Cortex of kidney (tissue), 1 donor: ENCODE data around the gene IMPDH1.

Experiments
- DNase-seq: peaks from one replicate; lab custom pipeline; 2025; lab: John Stamatoyannopoulos, UW

IMPDH1 gene

DNA sequence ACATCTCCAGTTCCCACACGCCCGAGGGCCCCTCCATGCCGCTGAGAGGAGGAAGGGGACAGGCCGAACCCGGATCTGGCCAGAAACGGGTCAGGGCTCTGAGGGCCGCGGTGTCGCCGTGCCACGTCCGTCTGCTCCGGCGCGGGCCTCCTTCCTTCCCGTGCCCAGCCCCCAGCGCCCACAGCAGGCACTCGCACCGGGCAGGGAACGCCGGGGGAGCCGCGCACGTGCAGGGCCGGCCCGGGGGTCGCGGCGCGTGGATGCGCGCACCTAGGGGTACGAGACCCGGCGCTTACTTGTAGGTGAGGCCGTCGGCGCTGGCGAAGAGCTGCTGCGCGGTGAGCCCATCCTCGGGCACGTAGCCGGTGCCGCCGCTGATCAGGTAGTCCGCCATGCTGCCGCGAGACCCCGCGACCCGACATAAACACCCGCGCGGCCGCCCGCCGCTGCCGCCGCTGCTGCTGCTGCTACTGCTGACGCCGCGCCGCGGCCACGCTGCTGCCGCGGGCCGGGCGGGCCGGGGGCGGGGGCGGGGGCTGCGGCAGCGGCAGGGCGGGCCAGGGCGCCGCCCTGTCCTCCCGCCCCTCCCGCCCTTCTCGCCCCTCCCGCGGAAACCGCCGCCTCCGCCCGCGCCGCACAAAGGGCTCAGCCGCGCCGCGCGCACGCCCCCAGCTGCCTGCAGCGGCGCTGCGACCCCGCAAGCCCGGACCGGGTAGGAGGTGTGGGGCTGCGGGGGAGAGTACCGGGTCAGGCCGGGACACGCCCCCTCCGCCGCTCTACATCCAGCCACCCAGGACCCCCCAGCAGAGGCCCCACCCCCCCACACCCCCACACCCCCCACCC lies 4.1 kb downstream of the IMPDH1 start:
- no peak for DNase-seq

DNA sequence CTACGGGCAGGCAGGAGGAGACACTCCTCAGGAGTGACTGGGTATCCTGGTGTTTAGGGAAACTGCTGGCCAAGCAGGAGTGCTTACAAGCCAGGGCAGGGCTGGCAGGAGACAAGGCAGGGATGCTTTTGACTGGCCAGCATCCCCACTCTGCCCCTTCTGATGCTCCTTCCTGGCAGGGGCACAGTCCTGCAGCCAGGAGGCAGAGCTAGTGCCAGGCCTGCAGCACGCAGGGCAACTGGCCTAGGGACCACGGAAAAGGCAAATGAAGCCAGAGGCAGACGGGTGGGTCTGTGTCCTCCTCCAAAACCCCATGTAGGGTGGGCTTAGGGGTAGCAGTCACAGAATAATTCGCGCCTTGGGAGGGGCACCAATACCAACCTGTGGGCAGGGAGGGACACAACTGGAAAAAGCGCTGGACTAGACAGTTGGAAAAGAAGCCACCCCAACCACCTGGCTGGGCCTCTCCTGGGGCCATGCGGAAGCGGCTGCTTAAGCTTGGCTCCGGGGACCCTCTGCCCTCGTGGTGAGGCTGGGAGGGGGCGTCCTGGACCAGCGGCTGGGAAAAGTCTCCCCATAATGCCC lies 4.8 kb downstream of the IMPDH1 start:
- DNase-seq, result no peak

DNA sequence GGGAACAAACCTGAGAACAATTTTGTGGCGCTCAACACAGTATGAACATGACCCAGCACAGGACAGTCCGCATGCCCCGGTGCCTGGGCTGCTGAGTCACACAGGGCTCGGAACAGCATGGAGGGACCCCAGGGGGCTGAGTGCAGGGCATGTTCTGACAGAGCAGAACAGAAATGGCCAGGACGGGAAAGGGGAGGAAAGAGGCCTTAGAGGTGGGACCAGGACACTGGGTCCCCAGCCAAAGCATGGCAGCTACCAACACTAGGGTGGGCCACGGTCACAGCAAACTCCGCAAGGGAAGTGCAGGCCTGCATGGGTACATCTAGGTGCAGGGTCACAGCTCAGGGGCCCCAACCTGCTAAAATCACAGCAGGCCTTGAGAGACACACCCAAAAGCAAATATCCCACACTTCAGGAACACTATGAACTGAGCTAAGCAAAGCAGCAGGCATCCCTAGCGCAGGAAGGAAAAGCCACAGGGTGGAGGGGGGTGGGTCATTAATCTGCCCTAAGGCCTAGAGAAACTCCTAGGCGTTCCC lies 5.6 kb downstream of the IMPDH1 start:
- no peak for DNase-seq

DNA sequence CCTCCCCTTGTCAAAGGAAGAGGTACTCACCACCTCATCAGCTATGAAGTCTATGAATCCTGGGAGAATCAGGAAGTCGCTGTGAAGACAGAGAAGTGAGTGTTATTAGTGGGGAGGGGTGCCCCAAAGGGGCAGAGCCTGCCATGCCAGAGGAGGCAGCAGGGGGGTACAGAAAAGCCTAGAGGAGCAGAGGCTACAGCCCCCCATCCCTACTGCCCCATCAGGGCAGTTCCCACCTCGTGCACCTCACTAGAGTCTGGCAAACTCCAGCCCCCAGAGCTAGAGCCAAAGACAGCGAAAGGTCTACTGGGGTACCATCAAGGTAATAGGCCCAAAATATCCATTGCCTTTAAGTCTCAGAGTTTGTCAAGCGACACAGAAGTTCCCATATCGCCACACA lies 6.1 kb downstream of the IMPDH1 start:
- DNase-seq, result no peak

DNA sequence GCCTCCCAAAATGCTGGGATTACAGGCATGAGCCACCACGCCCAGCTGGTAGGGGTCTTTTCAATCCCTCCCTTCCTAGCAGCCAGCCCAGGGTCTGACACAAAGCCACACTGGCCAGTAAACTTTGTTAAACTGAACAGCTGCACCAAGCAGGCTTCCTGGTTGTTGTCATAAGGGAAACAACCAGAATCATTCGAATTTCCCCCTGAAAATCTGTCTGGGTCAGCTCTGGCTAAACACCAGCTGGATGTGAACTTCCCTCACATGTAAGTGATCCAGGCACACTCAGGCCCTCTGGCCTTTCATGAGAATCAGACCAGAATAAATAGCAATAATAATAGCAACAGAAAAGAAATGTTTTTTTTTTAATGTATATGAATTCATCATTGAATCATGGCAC lies 7.4 kb downstream of the IMPDH1 start:
- no peak for DNase-seq

DNA sequence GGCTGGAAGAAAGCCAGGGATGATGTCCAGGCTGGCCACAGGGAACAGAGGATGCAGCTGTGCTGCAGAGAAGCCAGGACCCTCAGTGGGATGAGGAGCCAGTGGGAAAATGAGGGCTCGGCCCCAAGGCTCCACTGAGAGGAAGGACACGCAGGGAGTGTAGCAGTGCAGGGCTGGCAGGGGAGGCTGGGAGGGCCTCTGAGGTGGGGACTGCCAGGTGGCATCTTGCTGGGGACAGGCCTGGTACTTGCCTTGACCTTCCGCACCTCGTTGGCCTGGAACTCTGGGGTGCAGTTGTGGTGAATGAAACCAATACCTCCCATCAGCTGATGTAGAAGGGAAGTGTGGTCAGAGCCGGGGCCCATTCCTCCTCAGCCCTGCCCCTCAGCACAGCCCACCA lies 9.2 kb downstream of the IMPDH1 start:
- no peak for DNase-seq

DNA sequence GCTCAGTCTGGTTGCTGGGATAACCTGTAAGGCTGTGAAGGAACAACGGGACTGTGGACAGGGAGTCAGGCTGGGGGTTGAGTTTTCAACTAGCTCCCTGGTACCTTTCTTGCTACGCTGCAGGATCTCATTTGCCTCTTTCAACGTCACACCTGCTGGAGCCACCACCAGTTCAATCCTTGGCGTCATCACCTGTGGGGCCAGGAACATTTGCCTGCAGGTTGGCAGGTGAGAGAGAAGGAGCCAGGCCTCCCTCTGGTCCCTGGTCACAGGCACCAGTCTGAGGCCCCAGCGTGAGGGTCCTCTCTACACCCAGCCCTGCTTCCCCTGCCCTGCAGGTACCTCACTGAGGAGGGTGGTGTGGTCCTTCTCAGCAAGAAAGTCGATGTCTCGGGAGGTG lies 9.8 kb downstream of the IMPDH1 start:
- DNase-seq, result no peak

DNA sequence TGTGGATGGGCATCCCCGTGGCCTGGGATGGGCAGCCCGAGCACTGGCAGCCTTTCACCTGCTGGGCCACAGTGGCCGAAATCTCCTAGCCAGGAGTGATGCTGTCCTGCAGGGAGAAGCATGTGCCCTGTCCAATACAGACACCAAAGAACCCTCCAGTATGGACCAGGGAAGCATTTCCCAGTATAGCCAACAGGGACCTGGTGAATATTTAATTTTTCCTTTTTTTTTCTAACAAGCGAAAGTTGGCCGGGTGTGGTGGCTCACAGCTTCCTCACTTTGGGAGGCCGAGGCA lies 11.0 kb downstream of the IMPDH1 start:
- no peak for DNase-seq

DNA sequence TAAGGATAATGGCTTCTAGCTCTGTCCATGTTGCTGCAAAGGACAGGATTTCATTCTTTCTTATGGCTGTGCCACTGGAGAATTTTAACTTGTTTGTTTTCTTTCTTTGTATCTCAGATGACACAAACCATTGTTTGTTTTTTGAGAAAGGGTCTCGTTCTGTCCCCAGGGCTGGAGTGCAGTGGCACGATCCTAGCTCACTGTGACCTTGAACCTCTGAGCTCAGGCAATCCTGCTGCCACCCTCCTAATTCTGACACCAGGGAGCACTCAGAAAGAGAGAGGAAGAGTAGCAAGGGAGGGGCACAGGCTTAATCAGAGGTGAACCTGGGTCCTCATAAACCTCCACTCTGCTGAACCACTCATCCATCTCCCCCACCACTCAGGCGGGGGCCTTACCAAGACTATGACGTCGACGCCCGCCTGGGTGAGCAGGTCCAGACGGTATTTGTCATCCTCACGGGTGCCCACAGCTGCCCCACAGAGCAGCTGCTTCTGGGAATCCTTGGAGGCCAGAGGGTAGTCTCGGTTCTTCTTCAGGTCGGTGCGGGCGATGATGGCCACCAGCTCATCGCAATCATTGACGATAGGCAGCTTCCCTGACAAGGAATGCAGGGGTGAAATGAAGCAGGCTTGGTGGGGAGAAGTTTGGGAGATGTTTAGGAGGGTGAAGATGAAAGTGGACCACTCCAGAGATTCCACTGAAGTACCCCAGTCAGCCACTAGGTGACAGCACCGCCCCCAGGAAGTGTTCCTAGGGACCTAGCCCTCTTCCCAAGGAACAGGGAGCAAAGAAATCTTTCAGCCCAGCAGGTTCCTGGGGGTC lies 11.6 kb downstream of the IMPDH1 start:
- DNase-seq, result no peak

DNA sequence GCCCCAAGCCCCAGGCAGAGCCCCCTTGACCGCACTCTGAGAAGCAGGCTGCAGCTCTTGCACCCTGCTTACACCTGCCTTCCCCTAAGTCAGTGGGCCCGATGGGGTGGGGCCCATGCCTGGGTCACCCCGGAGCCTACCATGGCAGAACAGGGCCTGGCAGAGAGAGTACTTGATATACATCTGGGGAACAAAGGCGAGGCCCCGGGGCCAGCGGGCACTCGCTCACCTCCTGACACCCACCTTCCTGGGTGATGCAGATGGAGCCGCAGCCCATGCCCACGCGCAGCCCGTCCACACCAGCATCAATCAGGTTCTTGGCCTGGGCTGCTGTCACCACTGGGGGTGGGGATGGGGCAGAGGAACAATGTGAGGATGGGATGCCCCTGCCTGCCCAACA lies 13.4 kb downstream of the IMPDH1 start:
- DNase-seq, result no peak

DNA sequence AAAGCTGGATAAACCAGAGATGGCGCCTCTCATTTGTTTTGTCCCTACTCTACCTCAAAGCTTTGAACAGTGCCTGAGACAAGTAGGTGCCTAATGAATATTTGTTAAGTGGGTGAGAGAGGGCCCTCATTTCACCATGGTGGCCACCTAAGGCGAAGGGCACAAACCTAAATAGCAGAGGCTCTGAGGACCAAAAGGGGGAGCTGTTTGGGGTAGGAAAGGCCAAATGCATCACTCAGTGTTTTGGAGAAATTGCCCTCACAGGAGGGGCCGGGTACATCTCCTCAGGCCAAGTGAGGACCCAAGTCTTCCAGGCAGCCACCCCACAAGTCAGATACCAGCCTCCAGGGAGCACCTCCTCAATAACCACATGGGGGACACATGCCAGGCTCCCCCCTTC lies 14.0 kb downstream of the IMPDH1 start:
- DNase-seq, result no peak

DNA sequence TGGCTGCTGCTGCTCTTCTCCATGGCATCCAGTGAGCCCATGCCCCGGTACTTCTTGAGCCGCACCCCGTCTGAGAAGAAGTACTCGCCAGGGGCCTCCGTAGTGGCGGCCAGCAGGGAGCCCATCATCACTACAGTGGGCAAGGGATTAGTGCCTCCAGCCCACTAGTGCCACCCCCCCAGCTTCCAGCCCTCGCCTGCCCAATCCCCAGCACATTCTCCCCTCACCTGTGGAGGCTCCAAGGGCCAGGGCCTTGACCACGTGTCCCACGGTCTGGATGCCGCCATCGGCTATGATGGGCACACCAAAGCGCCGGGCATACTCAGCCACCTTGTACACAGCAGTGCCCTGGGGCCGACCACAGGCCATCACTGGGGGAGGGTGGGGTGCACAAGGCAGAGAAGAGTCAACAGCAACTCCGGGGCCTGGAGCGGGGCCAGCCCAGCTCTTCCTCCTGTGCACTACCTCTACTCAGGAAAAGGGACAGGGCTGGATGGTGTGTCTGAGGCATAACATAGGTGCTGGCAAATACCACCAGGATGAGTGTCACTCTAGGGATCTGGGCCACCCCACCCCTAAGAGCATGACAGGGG lies 14.8 kb downstream of the IMPDH1 start:
- DNase-seq, result no peak

DNA sequence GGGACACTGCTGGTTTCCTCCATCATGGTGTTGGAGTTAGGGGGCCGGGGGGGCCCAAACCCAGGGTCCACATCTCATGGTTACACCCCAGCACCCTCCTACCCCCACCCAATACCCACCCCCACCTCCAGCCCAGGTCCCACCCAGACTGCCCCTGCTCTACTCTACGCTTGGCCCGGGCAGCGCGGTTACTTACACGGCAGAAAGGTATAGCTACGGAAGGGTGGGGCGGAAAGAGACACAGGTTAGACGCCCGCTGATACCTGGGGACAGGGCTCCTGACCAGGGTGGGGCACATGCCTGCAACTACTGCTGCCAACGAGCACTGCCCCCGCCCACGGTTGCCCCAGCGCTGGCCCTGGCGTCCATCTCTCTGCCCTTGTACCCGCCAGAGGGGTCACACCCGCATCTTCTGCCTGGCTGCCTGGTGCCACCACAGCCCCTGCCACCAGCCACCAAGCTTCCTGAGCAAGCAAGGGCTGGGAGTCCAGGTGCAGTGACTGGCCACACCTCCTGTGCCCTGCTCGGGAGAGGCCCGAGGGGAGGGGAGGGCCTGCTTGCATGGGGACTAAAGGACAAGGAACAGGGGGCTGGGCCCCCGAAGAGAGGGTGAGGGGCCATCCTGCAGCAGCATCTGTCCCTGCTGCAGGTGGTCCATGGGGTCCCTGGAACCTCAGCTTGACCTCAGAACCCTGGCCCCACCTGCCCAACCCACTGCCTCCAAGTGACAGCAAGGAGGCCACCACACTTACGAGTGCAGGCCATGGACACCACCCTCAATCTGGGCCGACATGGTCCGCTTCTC lies 16.1 kb downstream of the IMPDH1 start:
- no peak for DNase-seq

DNA sequence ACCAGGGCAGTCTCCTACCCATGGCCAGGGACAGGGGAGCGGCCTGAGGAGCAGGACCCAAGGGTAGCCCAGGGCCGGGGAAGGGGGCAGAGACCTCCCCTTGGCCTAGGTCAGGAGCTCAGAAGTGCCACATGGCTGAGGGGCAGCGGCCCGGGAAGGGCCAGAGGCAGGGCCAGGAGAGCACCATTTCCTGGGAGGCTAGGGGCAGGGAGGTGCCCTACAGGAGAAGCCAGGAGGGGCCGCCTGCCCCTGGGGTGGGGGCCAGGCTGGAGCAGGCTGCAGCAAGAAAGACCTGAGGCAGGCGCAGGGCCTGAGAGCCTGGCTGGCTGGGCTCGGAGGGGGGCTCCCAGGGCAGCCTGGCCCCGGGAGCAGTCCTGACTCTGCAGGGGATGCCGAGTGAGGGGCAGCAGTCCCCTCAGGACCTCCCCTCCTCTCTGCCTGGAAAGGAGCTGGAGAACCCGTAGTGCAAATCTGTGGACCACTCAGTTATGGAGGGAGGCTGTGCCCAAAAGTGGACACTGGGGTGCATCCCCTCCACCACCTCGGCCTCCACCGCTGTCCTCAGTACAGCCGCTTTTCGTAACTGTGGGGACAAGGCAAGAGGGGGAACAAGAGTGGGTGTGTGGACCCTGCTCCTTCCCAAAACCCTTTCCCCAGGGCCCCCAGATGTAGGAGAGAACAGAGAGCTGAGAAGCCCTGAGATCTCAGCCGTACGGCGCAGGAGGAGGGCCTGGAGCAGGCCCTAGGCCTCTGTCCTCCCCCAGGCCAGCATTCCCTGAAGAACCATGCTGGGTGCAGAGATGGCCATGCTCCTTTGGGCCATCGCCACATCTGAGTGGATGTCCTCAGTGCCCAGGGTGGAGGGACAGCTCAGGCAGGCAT lies 17.1 kb downstream of the IMPDH1 start:
- no peak for DNase-seq

DNA sequence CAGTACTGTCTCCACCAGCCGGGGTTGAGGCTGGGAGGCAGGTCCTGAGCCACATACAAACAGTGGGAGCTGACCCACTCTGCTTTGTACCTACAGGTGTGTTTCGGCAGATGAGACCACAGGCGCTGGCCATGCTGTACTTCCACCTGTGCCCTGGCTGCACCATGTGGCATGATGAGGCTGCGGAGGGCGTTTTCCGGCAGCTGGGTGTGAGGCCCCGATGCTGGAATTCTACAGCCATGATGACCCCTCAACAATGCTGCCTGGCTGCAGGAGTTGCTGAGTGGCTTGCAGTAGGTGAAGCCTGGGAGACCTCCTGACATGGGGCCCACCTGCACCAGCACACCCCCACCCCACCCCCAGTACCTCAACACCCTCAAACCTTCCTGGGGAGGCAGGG lies 18.0 kb downstream of the IMPDH1 start:
- no peak for DNase-seq

DNA sequence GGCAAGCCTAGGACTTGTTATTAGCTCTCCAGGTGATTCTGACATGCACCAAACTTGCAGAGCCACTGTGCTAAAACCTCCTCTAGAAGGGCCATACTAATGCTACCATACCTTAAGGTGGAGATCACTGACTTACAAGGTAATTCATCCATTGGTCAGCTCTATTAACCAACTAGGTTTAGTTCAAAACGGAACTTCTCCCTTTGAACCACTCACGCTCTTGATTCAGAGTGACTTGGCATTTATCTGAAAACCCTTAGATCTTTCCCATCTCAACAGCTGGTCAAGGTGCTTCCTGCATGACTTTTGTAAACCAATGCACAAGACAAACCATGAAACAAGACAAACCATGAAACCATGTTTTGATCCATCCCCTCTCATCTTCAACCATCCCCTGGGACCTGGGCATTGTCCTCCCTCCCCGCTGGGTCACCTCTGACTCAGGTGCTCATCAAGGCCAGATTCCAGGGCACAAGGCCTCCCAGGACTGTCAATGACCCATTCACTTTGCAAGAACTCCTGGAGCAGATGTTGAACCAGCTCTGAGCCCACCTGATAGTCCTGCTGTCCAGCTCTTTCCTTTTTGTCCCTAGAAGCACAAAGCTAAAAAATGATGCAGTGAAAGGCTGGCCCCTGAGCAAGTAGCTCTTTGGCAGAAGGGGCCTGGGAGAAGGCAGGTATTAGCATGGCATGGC lies 18.8 kb downstream of the IMPDH1 start:
- DNase-seq, result no peak

DNA sequence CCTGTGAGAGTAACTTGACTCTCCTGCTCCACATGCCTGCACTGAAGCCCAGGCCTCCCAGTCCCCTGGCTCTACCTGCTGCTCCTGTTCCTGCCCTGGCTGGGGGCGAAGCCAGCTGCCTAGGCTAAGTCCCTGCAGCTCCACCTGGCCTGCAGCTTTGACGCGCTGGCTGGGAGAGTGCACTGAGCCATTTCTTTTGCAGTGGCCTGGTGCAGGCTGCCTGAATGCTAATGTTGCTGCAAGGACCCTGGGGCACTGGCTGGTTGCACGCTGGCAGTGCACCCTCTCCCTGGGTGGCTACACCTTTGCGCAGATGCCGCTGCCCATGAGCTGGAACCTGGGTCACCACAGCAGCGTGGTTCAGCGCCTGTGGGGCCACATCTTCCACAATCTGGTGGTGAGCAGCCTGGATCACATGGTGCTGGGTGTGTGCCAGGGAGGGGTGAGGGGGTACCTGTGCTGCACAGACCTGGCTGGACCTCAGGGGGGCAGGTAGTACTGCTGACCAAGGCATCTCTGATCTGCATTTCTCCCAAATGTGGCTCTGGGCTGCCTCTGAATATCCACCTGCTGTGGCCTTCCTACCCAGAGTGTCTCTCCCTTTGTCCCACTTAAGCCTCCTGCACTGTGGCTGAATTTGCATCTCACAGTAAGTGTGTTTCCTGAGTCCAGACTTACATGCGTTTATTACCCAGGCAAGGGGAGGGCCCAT lies 20.0 kb downstream of the IMPDH1 start:
- no peak for DNase-seq

DNA sequence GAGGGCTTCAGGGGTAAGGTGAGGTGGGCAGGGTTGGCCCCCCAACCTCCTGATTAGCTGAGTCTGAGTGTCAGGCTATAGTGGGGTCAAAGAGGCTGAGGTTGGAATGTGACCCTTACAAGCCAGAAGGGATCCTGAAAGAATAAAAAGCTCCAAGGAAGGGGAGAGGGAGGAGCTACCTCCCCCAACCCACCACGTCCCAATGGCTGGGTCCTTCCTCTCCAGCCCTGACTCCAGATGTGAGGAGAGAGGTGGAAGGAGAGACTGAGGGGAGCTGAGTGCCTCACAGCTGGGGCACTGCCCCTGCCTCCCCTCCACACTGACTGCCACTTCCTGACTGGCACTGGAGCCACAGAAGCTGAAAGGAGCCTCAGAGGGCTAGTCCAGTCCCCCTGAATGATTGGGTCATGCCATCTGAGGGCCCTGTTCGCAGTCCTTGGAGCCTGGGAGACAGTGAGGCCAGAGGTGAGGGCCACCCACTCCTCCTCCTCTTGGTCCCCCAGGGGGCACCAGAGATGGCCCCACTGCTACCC lies 20.6 kb downstream of the IMPDH1 start:
- no peak for DNase-seq

DNA sequence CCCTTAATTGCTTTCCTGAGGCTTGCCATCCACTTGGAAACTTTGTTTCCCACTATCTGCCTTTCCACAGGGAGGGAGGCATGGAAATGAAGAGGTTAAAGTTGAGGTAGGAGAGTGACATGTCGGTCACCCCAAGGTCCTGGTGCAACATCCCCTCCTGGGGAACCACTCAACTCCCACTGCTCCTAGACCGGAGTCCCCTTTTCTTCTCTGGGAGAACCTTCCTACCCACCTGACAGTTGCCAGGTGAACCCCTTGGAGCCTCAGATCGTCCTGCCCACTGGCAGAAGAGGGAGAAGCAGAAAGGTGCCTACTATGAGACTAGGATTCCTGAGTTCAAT lies 21.7 kb downstream of the IMPDH1 start:
- DNase-seq, result no peak
